Measurements from ENCODE around the gene UBE2D3. TPM values are rescaled to one million over a fixed set of nuclear protein-coding genes. Genes with fewer than 3 reads are reported as not detected.

UBE2D3 gene
- total RNA-seq, 4 donors from 2014 or later = 391 to 497 (median 418) TPM

GRCh38 chr4:102779204-102779603 is 48.1 kb downstream of the UBE2D3 start:
- TF ChIP-seq, protein P1, sequence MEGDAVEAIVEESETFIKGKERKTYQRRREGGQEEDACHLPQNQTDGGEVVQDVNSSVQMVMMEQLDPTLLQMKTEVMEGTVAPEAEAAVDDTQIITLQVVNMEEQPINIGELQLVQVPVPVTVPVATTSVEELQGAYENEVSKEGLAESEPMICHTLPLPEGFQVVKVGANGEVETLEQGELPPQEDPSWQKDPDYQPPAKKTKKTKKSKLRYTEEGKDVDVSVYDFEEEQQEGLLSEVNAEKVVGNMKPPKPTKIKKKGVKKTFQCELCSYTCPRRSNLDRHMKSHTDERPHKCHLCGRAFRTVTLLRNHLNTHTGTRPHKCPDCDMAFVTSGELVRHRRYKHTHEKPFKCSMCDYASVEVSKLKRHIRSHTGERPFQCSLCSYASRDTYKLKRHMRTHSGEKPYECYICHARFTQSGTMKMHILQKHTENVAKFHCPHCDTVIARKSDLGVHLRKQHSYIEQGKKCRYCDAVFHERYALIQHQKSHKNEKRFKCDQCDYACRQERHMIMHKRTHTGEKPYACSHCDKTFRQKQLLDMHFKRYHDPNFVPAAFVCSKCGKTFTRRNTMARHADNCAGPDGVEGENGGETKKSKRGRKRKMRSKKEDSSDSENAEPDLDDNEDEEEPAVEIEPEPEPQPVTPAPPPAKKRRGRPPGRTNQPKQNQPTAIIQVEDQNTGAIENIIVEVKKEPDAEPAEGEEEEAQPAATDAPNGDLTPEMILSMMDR (IDR thresholded peaks at IDR 0.05) = no peak
- TF ChIP-seq POLR2A (IDR thresholded peaks at IDR 0.05) = no peak
- DNase-seq (ENCODE audit: low spot score in 2 of 2) = no peak
- no peak overlapping the region for H3K4me3 ChIP-seq (ENCODE audit: low read depth, poor library complexity, severe bottlenecking)
- 73 to 78% methylated on average over 4 of the region's 4 CpGs for WGBS, 2 donors
- intact Hi-C loops (cut with DNase I; ENCODE audit: low total_unique reads) = no loop called here

- no peak overlapping the region for H3K4me3 ChIP-seq (ENCODE audit: low read depth, poor library complexity, severe bottlenecking)
- 72 to 80% methylated on average over 7 of the region's 7 CpGs for WGBS, 2 donors
- intact Hi-C loops (cut with DNase I; ENCODE audit: low total_unique reads) = no loop called here
- TF ChIP-seq POLR2A (IDR thresholded peaks at IDR 0.05) = no peak
- TF ChIP-seq, protein P1 (IDR thresholded peaks at IDR 0.05) = no peak
- DNase-seq (ENCODE audit: low spot score in 2 of 2) = no peak
These were observed 48.6 kb downstream of the UBE2D3 start for GRCh38 chr4:102778720-102779119.

GRCh38 chr4:102775805-102776204 is 51.5 kb downstream of the UBE2D3 start:
- TF ChIP-seq, protein P1 (IDR thresholded peaks at IDR 0.05) = no peak
- no peak for DNase-seq (ENCODE audit: low spot score in 2 of 2)
- intact Hi-C loops (cut with DNase I; ENCODE audit: low total_unique reads) = no loop called here
- 84 to 90% methylated on average over 1 of the region's 1 CpG for WGBS, 2 donors
- no peak overlapping the region for H3K4me3 ChIP-seq (ENCODE audit: low read depth, poor library complexity, severe bottlenecking)

GRCh38 chr4:102774254-102774653 is 53.1 kb downstream of the UBE2D3 start:
- intact Hi-C loops (cut with DNase I; ENCODE audit: low total_unique reads) = no loop called here
- WGBS, 2 donors = 57 to 69% methylated on average over 2 of the region's 2 CpGs
- no peak for DNase-seq (ENCODE audit: low spot score in 2 of 2)
- H3K4me3 ChIP-seq (ENCODE audit: low read depth, poor library complexity, severe bottlenecking) = no peak overlapping the region
- no peak for TF ChIP-seq POLR2A (IDR thresholded peaks at IDR 0.05)
- TF ChIP-seq, protein P1 (IDR thresholded peaks at IDR 0.05) = no peak

DNA sequence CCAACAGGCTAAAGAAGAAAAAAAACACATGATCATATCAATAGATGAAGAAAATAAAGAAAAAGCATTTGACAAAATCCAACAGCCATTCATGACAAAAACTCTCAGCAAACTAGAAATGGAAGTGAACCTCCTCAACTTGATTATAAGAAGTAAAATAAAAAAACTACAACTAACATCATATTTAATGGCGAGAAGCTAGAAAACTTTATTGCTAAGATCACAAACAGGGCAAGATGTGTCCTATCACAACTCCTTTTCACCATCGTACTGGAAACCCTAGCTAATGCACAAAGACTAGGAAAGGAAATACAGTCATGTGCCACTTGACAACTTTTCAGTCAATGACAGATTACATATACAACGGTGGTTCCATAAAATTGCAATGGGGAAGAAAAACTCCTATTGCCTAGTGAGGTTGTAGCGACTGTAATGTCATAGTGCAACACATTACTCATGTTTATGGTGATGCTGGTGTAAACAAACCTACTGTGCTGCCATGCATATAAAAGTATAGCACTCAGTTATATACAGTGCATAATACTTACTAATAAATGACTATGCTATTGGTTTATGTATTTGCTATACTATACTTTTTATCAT is 54.5 kb downstream of the UBE2D3 start:
- TF ChIP-seq, protein P1 (IDR thresholded peaks at IDR 0.05) = no peak
- TF ChIP-seq POLR2A (IDR thresholded peaks at IDR 0.05) = no peak
- no peak overlapping the region for H3K4me3 ChIP-seq (ENCODE audit: low read depth, poor library complexity, severe bottlenecking)
- 88 to 94% methylated on average over 4 of the region's 4 CpGs for WGBS, 2 donors
- DNase-seq (ENCODE audit: low spot score in 2 of 2) = no peak
- intact Hi-C loops (cut with DNase I; ENCODE audit: low total_unique reads) = no loop called here

- DNase-seq (ENCODE audit: low spot score in 2 of 2) = no peak
- TF ChIP-seq POLR2A (IDR thresholded peaks at IDR 0.05) = no peak
- TF ChIP-seq, protein P1 (IDR thresholded peaks at IDR 0.05) = no peak
- intact Hi-C loops (cut with DNase I; ENCODE audit: low total_unique reads) = no loop called here
- 89 to 94% methylated on average over 3 of the region's 3 CpGs for WGBS, 2 donors
- H3K4me3 ChIP-seq (ENCODE audit: low read depth, poor library complexity, severe bottlenecking) = no peak overlapping the region
These were observed 62.5 kb downstream of the UBE2D3 start for GRCh38 chr4:102764901-102765300.
